Superior temporal gyrus (tissue), 1 donor: ENCODE results near the gene EEF1AKMT3.

Experiments used
- DNase-seq: peaks from one replicate; pipeline ENCODE4 v3.0.0-alpha.2; 2016; ENCODE audit errors: extremely low spot score

The EEF1AKMT3 gene

DNA sequence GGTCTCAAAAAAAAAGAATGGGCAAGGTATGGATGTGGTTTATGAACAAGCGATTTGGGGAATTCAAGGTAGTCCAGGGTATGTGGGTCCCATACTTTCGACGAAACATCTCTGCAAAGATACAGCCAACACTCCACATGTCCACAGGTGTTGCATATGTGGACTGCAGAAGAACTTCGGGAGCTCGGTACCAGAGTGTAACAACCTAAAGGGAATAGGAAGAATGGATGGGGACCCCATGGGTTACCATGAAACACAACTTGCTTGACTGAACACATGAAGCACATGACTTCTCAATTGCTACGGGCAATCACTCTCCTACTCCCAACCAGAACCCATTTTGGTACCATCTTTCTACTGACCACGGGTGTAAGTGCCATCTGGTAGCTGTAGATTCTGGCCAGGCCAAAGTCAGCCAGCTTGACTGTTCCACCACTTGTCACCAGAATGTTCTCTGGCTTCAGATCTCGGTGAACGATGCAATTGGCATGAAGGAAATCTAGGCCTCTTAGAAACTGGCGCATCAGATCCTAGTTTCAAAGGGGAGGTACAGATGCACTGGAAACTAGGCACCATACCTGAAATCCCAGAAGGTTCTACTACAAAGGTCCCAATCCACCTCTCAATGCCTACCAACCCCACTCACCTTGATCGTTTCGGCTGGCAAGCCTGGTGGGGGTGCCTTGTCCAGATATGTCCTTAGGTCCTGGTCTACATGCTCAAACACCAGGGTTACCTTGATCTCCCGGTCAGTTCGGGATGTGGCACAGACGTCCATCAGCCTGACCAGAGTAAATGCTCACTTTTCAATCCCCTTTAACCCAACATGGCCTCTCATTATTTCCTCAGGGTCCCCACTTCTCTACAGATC is 21.6 kb upstream of the EEF1AKMT3 start:
- no peak for DNase-seq

- no peak for DNase-seq
Measured at GRCh38 chr12:57751432-57751787, 21.0 kb upstream of the EEF1AKMT3 start.

DNA sequence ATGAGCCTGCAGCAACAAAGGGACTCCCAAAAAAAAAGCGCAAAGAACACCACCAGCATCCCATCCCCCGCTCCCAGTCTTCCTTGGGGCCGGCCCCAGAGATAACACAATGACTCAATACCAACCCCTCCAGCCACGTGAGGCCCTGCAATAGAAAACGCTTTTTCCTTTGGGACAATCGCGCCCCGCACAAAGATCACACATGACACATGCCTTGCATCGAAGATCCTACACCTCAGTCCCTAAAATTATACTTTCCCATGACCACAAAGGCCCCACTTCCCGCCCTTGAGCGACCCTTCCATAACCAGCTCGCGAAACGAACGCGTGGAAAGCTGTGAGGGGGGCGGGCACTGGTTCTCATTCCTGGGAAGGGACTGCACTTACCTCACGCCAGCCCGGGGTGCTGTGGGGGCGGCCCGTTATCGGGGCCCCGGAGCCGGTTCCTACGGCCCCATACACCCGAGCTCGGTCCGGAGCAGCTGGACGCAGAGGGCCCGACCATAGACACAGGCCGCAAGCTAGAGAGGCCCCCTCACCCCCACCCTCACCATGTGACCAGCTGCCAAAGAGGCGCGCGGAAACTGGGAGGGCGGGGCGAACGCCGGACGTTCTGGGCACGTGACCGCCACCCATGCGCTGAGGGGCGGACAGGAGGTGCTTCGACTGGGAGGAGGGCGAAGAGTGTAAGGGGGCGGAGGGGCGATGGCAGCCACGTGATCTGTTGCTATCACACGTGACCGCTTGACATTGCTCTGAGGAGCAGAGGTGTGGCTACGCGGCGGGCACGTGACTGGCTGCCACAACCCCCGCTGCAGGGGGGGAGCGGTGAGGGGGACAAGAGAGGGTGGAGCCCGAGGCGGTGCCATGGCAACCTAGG is 20.4 kb upstream of the EEF1AKMT3 start, which contains the start of gene CDK4:
Gene CDK4, minus strand, starts transcription at position 523 of the 880 bp plus-strand sequence. CDS start 593 bp downstream, outside the sequence.
- DNase-seq = peak; percentile 100

- no peak for DNase-seq
Measured at GRCh38 chr12:57752668-57753000, 19.8 kb upstream of the EEF1AKMT3 start.

- no peak for DNase-seq
Measured at GRCh38 chr12:57753756-57754337, 18.6 kb upstream of the EEF1AKMT3 start.

DNA sequence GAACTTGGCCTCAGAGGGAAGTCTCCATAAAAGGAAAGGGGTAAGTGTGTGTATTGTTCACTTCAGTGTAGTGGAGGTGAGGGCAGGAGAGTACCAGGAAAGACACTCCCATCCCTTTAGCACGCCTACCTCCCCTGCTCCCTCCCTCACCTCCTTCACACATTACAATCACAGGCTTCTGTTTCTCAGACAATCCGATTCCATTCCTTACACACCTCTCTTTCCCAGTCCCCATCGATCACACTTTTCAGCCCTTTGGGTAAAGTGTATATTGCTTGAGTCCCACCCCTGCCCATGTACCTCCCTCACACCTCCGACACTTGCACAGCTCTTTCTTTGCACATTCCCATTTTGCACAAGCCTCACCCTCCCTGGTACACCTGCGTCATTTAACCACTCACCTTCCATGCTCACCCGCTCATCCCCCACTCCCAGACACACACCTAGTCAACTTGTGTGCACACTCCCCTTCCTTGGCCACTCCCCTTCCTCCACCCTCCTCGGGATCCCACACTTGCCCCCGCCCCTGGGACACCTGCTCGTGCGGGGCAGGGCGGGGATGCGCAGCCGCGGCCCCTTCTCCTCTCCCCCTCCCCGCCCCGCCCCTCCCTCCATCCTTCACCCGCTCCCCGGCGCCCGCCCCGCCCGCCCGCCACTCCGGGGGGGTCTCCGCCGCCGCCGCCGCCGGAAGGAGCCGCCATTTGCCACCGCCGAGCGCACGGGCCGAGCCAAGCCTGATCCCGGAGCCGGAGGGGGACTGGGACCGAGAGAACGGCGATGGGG is 17.8 kb upstream of the EEF1AKMT3 start, which contains the start of gene MARCHF9:
Gene MARCHF9, plus strand, starts transcription at position 693 of the 783 bp plus-strand sequence. CDS start 426 bp downstream, outside the sequence.
- peak; percentile 25 for DNase-seq

GRCh38 chr12:57755194-57755453 is 17.3 kb upstream of the EEF1AKMT3 start:
- no peak for DNase-seq

- DNase-seq = no peak
Measured at GRCh38 chr12:57755454-57756372, 16.7 kb upstream of the EEF1AKMT3 start.

DNA sequence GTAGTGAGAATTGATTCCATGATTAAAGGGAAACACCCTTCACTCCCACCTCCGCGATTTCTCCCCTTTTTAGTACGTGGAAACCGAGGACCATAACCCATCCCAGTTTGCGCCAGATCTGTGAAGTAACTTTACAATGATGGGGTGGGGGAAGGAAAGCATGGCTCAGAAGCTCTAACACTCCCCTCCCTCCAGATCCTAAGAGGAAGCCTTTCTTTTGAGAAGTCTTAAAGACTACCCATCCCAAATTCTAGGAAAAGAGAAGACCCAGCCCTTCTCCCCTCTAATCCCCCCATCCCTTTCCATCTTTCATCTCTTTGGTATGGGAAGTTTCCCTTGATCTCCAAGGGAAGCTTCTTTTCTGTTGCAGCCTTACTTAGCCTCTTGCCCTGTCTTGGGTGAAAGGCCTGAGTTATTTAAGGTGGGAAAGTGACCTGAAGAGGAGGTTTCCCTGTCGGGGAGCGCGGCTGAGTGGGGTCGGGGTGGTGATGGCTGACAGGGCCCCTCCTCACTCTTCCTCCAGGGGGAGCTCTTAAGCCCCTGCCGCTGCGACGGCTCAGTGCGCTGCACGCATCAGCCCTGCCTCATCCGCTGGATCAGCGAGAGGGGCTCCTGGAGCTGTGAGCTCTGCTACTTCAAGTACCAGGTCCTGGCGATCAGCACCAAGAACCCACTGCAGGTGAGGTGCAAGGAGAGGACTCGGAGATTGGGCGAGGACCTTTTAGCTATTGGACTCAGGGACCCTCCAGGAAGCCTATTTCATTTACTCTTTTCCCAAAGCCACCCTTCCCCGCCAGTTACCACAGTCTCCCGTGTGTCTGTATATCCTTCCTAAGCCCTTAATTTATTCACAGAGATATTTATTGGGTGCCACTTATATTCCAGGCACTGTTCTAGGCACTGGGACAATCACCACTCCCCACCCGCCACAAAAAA is 15.7 kb upstream of the EEF1AKMT3 start:
- no peak for DNase-seq

DNA sequence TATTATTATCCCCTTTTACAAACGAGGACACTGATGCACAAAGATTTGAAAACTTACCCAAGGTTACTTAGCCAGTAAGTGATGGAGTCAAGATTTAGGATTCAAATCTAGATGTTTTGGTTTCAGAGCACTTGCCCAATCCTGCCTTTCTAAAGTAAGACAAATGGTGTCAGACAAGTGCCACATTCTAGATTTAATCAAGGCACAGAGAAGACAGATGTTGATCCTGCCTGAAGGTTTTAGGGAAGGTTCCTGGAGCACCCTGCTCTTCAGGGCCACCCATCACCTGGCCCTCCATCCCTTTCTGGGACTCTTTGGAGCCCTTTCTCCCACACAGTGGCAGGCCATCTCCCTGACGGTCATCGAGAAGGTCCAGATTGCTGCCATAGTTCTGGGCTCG is 14.6 kb upstream of the EEF1AKMT3 start:
- DNase-seq = no peak

DNA sequence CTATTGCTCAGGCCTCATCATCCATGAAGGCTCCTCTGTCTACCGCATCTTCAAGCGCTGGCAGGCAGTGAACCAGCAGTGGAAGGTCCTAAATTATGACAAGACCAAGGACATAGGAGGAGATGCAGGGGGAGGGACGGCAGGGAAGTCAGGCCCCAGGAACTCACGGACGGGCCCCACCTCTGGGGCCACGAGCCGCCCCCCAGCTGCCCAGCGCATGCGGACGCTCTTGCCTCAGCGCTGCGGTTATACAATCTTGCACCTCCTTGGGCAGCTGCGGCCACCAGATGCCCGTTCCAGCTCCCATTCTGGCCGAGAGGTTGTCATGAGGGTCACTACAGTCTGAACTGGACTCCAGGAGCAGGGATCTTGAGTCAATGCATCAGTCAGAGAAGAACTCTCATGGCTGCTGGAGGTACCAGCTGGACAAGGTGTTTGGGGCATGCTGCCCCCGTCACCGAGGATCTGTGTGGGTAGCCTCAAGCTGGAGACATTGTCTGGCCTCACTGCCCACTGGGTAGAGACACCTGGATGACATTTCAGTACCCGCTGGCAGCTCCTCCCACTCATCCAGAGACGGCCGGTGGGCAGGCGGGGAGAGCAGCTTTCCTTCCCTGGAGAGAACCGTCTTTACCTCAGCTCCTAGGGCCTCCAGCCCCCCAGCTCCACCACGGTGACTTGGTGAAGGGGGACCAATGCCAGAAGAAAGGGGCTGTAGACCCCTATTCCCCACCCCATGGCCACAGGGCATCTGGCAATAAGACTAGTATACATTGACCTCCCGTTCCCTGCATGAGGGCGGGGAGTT is 13.7 kb upstream of the EEF1AKMT3 start:
- no peak for DNase-seq

GRCh38 chr12:57759360-57759980 is 12.9 kb upstream of the EEF1AKMT3 start:
- DNase-seq = no peak

DNA sequence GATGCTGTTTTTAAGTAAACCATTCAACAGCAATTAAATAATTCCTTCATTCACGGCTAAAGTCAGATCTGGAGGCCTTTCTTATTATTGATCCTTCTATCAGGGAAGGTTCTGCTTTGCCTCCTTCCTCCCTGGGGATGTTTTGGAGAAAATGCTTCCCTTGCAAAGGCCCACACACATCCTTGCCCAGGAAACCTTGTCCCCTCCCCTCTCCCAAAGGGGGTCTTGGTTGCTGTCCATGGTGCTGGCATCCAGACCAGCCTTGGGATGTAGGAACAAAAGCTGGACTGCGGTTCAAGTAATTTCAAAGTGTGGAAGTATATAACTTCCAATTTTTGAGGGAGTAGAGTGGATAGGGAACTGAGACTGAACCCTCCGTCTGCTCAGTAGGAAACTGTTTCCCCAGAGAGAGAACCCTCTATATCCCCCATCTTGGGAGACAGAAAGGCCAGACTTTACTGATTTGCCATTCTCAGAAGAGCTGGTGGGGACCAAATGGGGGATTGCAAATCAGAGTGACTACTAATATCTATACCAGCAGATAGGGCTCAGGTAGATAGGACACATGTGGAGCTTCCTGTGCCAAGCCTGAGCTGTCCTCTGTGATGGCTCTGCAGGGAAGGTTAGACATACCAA is 11.9 kb upstream of the EEF1AKMT3 start:
- no peak for DNase-seq

DNA sequence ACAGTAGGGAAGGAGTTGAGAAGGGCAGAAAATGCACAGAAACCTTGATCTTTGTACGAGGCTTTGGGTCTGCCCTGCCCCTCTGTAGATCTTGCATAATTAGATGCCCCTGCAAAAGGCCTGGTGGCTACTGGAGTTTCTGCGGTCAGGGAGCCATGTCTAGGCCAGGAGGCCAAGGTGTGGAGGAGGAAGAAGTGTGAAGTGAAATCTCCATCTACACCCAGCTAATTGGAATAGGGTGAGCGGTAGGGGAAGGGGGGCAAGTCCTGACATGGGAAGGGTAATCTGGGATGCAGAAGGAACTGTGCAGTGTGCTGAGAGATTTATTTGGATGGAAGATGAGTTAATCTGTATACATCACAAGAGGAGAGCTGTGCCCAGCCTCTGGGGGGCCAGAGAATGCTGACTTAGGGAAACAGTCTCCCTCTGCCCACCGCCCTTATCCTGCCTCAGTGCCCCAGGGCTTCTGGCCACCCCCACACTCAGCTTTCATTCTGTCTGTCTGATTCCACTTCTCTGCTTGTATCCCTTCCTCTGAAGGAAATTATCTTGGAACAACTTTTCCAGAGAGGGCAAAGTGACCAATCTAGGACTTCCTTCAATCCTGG is 10.9 kb upstream of the EEF1AKMT3 start:
- DNase-seq = no peak

- no peak for DNase-seq
Measured at GRCh38 chr12:57762463-57762862, 10.0 kb upstream of the EEF1AKMT3 start.

DNA sequence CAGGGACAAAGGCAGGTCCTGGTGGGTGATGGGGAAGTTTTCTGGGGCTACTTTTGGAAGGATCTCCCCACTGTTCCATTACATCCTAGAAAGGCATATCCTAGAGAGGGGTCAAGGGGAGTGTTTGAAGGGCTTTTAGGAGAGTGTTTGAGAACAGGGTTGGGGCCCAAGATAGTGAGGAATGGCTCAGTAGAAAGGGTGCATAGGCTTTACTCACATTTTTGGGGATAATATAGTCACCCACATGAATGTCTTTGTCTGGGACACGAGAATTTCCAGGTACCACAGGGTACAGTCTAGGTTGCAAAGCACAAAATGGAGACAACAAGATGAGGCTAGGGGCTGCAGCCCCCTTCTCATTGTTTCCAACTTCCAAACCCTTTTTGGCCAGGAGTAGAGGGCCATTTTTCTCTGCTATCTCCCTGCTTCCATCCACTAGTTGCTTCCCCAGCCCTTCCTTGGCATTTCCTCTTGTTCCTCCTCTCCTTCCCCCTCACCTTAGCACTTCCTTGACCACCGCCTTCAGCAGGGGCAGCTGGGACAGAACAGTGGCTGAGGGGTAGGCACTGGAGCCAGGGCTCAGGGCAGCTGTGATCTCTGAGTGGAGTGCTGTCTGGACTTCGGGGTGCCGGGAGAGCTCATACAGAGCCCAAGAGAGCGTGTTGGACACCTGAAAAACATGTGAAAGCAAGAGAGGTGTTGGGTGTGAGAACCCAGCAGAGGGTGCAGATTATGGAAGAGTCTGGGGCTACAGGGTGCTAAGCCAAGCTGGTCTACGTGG is 8.3 kb upstream of the EEF1AKMT3 start:
- DNase-seq = no peak

- no peak for DNase-seq
Measured at GRCh38 chr12:57764662-57765002, 7.8 kb upstream of the EEF1AKMT3 start.
